ENCODE data around the gene FAM90A1.
A peak's percentile ranks its signal among the peaks of the same experiment; 100 is the strongest.
"Not testable (repeated sequence)": the region's sequence is repeated elsewhere in the genome, so short reads cannot be mapped to it uniquely, and the experiment has no call there.

FAM90A1 gene, protein sequence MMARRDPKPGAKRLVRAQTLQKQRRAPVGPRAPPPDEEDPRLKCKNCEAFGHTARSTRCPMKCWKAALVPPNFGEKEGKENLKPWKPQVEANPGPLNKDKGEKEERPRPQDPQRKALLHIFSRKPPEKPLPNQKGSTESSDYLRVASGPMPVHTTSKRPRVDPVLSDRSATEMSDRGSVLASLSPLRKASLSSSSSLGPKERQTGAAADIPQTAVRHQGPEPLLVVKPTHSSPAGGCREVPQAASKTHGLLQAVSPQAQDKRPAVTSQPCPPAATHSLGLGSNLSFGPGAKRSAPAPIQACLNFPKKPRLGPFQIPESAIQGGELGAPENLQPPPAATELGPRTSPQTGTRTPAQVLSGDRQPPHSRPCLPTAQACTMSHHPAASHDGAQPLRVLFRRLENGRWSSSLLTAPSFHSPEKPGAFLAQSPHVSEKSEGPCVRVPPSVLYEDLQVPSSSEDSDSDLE

DNA sequence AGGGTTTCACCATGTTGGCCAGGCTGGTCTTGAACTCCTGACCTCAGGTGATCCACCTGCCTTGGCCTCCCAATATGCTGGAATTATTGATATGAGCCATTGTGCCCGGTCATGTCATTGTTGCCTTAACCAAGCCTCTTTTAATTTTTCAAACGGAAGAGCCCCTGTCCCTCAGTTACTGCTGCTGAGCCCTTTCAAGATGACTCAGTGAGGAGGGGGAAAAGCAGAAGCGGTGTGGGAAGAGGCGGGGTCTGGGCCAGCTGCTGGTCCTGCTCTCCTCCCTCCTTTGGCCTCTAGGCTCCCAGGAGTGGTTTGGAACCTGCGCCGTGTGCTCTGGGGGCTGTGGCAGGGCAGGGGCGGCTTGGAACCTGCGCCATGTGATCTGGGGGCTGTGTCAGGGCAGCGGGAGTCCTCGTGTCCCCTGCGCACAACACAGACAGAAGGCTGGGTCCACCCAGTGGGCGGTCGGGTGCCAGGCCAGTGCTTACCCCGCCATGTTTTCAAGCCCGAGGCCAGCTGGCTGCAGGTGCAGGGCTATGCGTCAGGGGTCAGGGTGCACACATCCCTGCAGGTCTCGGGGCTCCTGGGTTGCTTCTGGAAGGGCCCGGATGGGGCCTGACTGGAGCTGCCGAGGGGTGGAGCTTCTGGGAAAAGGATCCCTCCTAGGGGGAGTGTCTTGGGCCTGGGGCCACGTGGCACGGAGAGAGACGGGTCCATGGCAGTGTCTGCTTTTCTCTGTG lies at the start of gene FAM90A1:
Gene FAM90A1 (minus strand): TSS at position 627 of the 740 bp plus-strand sequence. CDS start 2,786 bp downstream, outside the sequence.
- in situ Hi-C loops (cut with HindIII; ENCODE audit: low sequenced_read_pairs); DNase-seq (ENCODE audit: low read depth): not testable (repeated sequence)
- H3K4me3 ChIP-seq (ENCODE audit: low read depth, low read length): peak within 1 kb of the TSS; percentile 32

DNA sequence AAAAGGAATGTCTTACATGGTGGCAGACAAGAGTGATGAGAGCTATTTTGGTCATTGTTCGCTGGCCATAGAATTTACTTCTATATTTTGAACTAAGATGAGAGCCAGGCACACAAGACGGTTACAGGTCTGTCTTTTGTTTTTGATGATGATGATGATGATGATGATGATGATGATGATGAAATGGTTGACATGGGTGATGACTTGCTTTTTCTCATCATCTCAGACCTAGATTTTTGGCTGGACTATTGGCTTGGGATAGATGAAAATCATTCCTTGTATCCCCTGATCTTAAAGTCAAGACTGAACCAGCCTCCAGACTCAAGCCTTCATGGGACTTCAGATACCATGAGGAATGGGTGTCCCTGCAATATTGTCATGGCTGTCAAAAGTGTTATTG lies 49.0 kb upstream of the FAM90A1 start:
- in situ Hi-C loops (cut with HindIII; ENCODE audit: low sequenced_read_pairs): not testable (repeated sequence)

DNA sequence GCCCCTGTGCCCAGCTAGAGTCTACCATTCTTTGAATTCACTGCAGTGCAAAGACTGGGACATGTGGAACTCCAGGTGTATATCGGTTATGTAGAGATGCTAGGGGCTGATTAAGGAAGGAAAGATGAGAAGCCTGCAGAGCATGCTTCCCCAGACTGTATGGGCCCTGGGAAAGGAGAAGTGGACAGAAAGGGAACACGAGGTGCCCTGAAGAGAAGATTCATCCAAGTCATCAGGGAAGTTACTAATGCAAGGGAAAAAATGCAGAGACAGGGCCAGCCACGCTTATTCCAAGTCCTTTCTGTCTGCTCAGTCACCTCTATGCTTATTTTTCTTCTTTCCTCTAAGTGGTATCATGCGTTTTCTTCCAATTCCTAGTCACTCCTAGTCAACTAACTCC lies 39.3 kb upstream of the FAM90A1 start:
- H3K4me3 ChIP-seq (ENCODE audit: low read depth, low read length); in situ Hi-C loops (cut with HindIII; ENCODE audit: low sequenced_read_pairs); DNase-seq (ENCODE audit: low read depth): not testable (repeated sequence)

More for the DNA sequence above, 49.0 kb upstream of the FAM90A1 start:
- H3K4me3 ChIP-seq (ENCODE audit: low read depth, low read length); DNase-seq (ENCODE audit: low read depth): not testable (repeated sequence)

DNA sequence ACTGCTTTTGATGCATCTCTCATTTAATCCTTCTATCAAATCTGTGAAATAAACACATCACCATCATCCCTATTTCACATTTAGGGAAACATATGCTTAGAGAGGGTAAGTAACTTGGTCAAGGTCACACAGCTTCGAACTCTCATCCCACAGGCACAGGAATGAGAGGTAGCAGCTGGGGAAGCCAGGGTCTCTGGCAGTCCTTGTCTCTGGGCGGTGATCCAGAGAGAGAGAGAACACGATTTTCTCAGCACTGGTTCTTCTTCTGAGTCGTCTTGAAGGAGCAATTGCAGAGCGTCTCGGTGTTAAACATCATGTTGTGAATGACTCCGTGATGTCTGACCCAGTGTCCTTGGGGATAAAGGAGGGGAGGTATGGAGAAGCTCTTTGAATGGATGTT lies 36.8 kb upstream of the FAM90A1 start:
- in situ Hi-C loops (cut with HindIII; ENCODE audit: low sequenced_read_pairs); H3K4me3 ChIP-seq (ENCODE audit: low read depth, low read length): not testable (repeated sequence)

DNA sequence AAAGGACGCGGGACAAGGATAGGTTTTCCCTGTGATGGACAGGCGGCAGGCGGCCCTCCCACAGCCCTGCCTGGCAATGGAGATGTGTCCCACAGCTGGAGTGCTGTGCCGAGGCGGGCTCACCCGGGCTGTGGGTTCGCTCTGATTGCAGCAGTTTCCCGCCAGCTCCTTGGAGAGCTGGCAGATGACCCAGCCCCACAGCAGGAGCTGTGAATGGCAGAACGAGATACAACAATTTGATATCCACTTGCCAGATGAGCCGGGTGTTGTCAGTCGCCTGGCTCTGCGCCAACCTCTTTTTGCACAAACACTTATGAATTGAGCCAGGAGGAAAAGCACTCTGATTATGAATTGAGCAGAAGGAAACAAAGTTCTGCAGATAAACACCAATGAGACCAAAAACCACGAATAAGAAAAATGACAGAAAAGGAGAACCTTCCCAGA lies 33.7 kb upstream of the FAM90A1 start:
- H3K4me3 ChIP-seq (ENCODE audit: low read depth, low read length); DNase-seq (ENCODE audit: low read depth); in situ Hi-C loops (cut with HindIII; ENCODE audit: low sequenced_read_pairs): not testable (repeated sequence)

More for the DNA sequence above, 36.8 kb upstream of the FAM90A1 start:
- DNase-seq (ENCODE audit: low read depth): not testable (repeated sequence)

DNA sequence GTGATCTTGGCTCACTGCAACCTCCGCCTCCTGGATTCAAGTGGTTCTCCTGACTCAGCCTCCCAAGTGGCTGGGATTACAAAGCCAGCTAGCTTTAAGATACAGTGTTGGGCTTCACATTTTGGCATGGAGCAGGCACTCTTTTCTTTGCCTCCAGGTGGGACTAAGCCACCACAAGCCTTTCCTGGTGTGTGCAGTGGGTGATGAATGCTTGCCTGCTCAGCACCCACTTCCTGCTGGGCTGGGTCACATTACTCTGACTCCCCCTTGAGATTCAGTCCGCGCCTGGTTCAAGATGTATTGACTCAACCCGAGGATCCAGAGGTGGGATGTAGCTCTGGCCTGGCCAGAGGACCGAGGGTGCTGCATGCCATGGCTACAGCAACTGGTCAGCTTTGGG lies 28.9 kb upstream of the FAM90A1 start:
- in situ Hi-C loops (cut with HindIII; ENCODE audit: low sequenced_read_pairs); DNase-seq (ENCODE audit: low read depth); H3K4me3 ChIP-seq (ENCODE audit: low read depth, low read length): not testable (repeated sequence)

DNA sequence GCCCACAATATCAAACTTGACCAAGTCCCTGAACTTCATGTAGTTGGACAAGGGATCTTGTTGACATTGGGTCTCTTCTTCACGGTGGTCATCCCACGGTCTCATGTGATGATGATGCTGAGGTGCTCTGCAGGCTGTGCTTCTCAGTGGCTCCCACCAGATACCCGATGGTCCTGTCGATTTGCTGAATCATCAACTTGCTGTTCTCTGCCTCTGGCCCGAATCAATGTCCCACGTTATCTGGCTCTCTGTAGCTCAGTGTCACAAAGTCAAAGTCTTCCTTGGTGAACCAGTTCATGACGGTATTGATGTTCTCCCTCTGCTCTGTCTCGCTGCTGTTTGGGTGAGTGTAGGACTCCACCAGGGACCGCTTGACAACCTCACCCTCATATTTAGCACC lies 27.3 kb upstream of the FAM90A1 start:
- DNase-seq (ENCODE audit: low read depth); in situ Hi-C loops (cut with HindIII; ENCODE audit: low sequenced_read_pairs); H3K4me3 ChIP-seq (ENCODE audit: low read depth, low read length): not testable (repeated sequence)

DNA sequence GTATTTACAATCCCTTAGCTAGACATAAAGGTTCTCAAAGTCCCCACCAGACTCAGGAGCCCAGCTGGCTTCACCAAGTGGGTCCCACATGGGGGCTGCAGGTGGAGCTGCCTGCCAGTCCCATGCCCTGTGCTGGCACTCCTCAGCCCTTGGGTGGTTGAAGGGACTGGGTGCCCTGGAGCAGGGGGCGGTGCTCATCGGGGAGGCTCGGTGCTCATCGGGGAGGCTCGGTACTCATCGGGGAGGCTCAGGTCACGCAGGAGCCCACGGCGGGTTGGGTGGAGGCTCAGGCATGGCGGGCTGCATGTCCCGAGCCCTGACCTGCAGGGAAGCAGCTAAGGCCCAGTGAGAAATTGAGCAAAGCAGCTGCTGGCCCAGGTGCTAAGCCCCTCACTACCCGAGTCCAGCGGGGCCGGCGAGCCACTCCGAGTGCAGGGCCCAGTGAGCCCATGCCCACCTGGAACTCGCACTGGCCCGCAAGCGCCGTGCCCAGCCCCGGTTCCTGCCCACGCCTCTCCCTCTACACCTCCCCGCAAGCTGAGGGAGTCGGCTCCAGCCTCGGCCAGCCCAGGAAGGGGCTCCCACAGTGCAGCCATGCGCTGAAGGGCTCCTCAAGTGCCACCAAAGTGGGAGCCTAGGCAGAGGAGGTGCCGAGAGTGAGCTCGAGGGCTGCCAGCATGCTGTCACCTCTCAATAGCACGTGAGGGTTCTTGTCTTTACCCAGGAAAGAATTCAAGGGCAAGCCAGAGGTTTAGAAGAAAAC lies 24.8 kb upstream of the FAM90A1 start:
- H3K4me3 ChIP-seq (ENCODE audit: low read depth, low read length); in situ Hi-C loops (cut with HindIII; ENCODE audit: low sequenced_read_pairs); DNase-seq (ENCODE audit: low read depth): not testable (repeated sequence)

DNA sequence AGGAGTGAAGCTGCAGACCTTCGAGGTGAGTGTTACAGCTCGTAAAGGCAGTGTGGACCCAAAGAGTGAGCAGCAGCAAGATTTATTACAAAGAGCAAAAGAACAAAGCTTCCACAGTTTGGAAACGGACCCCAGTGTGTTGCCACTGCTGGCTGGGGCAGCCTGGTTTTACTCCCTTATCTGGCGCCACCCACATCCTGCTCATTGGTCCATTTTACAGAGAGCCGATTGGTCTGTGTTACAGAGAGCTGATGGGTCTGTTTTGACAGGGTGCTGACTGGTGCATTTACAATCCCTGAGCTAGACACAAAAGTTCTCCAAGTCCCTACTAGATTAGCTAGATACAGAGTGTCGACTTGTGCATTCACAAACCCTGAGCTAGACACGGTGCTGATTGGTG lies 24.2 kb upstream of the FAM90A1 start:
- in situ Hi-C loops (cut with HindIII; ENCODE audit: low sequenced_read_pairs); H3K4me3 ChIP-seq (ENCODE audit: low read depth, low read length); DNase-seq (ENCODE audit: low read depth): not testable (repeated sequence)

DNA sequence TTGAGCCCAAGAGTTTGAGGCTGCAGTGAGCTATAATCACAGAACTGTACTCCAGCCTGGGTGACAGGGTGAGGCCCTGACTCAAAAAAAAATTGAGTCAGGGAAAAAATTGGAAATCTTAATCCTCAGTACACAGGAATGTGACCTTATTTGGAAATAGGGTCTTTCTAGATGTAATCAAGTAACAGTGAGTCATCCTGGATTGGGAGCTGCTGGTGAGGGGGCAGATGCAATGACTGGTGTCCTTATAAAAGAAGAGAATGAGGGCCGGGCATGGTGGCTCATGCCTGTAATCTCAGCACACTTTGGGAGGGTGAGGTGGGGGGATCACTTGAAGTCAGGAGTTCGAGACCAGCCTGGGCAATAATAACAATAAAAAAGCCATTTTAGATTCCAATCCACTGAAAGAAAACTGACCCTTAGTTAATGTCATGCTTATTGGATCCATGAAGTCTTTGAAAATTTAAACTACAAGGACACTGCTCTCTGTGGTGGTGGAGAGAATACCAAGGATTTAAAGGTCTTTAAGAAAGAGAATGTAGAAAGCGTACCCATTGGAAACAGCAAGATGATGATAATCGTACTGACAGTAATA lies 19.6 kb upstream of the FAM90A1 start:
- in situ Hi-C loops (cut with HindIII; ENCODE audit: low sequenced_read_pairs); H3K4me3 ChIP-seq (ENCODE audit: low read depth, low read length); DNase-seq (ENCODE audit: low read depth): not testable (repeated sequence)

DNA sequence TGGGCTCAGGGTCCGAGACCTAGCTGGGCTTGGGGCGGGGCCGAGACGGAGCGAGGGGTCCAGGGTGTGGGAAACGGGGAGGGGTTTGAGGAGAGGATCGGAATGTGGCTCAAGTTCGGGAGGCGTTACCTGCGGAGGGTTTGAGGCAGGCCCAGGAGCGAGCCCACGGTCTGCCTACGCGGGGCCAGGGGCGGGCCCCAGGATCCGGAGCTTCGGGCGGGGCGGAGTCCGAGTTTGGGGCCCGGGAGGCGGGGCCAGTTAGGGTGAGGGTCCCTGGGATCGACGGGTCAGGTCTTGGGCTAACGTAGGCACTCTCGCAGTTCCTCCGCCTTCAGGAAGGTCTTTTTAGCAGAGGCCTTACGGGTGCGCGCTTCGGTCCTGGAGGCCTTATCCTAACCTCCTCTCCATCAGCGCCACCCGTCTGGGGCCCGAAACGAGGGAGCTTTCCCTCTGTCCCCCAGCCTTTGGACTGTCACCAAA lies 16.3 kb upstream of the FAM90A1 start:
- DNase-seq (ENCODE audit: low read depth); in situ Hi-C loops (cut with HindIII; ENCODE audit: low sequenced_read_pairs): not testable (repeated sequence)
- H3K4me3 ChIP-seq (ENCODE audit: low read depth, low read length): peak overlapping the region; percentile 71

DNA sequence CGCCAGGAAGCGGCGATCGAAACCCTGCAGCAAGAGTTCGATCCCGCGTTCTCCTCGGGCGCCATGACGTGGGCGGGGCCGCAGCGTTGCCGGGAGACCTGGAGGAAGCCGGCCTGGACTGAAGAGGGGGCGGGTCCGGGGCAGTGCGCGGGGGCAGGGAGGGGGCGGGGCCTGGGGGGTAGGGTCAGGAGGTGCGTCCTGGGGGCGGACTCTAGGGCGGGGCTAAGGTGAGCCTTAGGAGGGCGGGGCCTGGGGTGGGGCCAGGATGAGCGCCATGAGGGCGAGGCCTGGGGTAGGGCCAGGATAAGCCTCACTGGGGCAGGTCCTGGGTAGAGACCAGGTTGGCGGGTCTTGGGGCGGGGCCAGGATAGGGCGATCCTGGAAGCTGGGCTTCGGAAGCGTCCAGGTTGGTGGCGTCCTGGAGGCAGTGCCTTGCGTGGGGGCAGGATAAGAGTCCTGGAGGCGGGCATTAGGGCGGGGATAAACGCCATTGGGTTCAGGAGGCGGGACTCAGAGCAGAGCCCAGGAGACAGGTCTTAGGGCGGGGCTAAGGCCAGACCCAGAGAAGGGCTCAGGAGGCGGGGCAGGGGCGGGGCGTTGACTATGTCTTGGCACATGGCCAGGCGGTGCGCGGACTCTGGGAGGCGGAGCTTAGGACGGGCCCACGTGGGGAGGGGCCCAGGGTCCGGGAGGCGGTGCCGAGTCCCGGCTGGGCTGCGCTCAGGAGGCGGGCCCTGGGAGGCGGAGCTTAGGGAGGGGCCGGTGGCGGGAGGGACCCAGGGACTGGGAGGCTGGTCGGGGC lies 15.7 kb upstream of the FAM90A1 start:
- H3K4me3 ChIP-seq (ENCODE audit: low read depth, low read length): peak overlapping the region; percentile 71
- peak; percentile 90 for DNase-seq (ENCODE audit: low read depth)
- in situ Hi-C loops (cut with HindIII; ENCODE audit: low sequenced_read_pairs): not testable (repeated sequence)

DNA sequence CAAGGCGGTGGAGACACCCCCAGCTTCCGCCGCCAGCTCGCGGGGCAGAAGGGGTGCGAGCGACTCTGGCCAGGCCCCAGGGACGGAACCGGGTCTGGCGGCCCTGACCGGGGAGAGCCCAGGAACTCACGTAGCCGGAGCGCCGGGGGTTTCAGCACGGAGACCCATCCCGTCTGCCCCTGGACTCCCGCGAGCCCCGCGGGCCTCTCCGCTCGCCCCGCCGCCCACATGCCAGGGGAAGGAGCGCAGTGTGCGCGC lies 15.1 kb upstream of the FAM90A1 start:
- H3K4me3 ChIP-seq (ENCODE audit: low read depth, low read length): peak overlapping the region; percentile 71
- in situ Hi-C loops (cut with HindIII; ENCODE audit: low sequenced_read_pairs); DNase-seq (ENCODE audit: low read depth): not testable (repeated sequence)

DNA sequence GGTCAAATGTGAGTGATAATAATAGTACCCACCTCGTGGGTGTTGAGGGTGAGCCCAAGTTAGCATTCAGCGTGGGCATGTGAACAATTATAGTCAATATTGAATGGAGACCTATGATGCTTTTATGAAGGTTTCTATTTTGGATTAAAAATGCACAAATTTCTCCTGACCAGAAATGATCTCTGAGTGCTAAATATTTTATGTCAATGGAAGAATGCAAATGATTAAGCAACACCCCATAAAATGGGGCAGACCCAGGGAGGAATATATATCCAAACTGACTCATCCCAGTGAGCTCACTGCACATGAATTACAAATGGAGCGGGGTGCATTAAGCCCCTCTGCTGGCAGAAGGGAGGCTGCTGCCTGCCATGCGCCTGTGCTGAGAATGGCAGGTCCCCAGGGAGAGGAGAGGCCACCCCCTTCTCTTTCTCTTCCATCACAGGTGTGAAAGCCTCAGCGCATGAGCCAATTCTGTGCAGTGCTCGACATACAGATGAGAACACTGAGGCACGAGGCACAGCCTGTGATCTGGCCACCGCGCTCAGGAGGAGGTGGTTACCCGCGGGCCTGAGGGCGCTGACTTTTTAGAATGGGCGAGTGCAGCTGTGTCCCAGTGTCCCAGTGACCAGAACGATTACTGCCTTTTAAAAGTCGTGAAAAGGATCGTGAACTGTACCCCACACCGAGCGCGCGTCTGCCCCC lies 14.7 kb upstream of the FAM90A1 start:
- in situ Hi-C loops (cut with HindIII; ENCODE audit: low sequenced_read_pairs); DNase-seq (ENCODE audit: low read depth): not testable (repeated sequence)
- peak overlapping the region; percentile 71 for H3K4me3 ChIP-seq (ENCODE audit: low read depth, low read length)

DNA sequence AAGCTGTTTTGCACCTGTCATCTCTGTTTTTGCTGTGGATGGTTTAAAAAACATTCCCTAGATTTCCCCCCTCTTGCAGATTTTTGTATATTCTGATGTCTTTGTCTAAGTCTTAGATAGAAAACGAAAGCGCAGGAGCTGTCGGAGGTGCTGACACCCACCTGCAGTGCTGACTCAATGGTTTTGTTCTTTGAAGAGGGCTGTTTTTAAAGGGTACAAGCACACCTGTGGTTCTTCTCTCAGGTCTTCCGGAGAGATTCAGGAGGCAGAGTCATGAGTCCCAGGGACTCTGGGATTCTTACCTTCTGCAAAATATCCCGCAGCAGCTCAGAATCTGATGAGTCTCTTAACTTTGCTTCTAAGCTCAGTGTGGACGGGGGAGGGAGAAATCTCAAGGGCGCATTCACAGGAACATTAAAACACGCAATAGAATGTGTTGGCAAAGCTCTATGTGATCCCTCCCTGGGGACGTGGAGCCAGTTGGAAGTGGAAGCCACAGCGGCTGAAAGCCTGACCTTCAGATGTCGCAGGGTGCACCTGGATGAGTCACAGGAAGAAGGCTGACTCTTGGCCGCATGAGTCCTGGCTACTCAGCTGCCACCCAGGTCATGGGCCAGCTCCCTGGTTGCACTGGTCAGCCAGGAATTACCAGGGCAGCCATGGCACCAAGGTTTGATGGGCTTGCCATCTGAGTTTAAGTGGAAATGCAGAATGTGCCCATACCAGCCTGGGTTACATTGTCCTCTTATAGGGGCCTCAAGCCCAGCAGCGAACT lies 13.1 kb upstream of the FAM90A1 start:
- DNase-seq (ENCODE audit: low read depth); in situ Hi-C loops (cut with HindIII; ENCODE audit: low sequenced_read_pairs); H3K4me3 ChIP-seq (ENCODE audit: low read depth, low read length): not testable (repeated sequence)
